GM08714 (cell line): ENCODE data around the gene CCDC190.
"Not testable (repeated sequence)": the region's sequence is repeated elsewhere in the genome, so short reads cannot be mapped to it uniquely, and the experiment has no call there.

Experiments
- H3K4me3 ChIP-seq: fragments of 200-500 bp; sonication (Bioruptor generic); 2 replicates; pipeline ENCODE4 v1.5.1; 2014; ENCODE audit warnings: mild to moderate bottlenecking, low read length, inconsistent platforms
- ZNF274 ChIP-seq: IDR thresholded peaks from 2 replicates; pipeline ENCODE4 v1.6.1; 2012; ENCODE audit warnings: mild to moderate bottlenecking, low read depth, low read length

The CCDC190 gene

DNA sequence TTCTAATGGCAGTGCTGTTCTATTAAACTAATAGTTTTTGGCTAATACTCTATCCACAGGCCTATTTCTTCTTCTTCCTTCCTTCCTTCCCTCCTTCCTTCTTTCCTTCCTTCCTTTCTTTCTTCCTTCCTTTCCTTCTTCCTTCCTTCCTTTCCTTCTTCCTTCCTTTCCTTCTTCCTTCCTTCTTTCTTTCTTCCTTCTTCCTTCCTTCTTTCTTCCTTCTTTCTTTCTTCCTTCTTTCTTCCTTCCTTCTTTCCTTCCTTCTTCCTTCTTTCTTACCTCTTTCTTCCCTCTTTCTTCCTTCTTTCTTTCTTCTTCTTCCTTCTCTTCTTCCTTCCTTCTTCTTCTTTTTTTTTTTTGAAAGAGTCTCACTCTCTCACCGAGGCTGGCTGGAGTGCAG is 31.7 kb downstream of the CCDC190 start:
- no peak overlapping the region for H3K4me3 ChIP-seq
- no peak for TF ChIP-seq ZNF274

- H3K4me3 ChIP-seq = no peak overlapping the region
- no peak for TF ChIP-seq ZNF274
Observed at GRCh38 chr1:162823771-162824525, 37.0 kb downstream of the CCDC190 start.

- no peak overlapping the region for H3K4me3 ChIP-seq
- no peak for TF ChIP-seq ZNF274
Observed at GRCh38 chr1:162823231-162823630, 37.7 kb downstream of the CCDC190 start.

- TF ChIP-seq ZNF274 = no peak
Observed at GRCh38 chr1:162822391-162823200, 38.4 kb downstream of the CCDC190 start.

DNA sequence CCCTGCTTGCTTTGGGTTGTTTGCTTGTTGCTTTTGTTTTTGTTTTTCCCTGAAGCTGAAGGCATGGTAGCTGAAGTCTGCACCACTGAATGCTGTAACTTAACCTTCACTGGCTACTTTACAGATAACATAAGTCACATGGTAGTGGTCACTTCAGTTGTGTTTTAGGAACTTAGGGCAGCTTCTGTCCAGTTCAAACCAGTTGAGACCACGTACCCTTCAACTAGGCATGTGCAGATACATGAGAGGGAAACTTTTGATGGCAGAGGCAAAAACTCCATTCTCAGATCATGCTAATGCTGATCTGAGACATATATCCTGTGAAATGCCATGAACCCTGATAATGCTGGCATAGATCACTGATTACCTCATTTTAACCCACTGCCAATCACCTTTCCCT is 42.3 kb downstream of the CCDC190 start:
- H3K4me3 ChIP-seq = not testable (repeated sequence)

More at GRCh38 chr1:162822391-162823200, 38.4 kb downstream of the CCDC190 start:
- H3K4me3 ChIP-seq = peak overlapping the region; percentile 37

- not testable (repeated sequence) for H3K4me3 ChIP-seq
Observed at GRCh38 chr1:162818136-162818535, 42.8 kb downstream of the CCDC190 start.

- H3K4me3 ChIP-seq = not testable (repeated sequence)
Observed at GRCh38 chr1:162812357-162812756, 48.6 kb downstream of the CCDC190 start.

DNA sequence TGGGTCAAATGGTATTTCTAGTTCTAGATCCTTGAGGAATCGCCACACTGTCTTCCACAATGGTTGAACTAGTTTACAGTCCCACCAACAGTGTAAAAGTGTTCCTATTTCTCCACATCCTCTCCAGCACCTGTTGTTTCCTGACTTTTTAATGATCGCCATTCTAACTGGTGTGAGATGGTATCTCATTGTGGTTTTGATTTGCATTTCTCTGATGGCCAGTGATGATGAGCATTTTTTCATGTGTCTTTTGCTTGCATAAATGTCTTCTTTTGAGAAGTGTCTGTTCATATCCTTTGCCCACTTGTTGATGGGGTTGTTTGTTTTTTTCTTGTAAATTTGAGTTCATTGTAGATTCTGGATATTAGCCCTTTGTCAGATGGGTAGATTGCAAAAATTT is 53.5 kb downstream of the CCDC190 start:
- H3K4me3 ChIP-seq = not testable (repeated sequence)
